Fibroblast of lung (primary cell): ENCODE results near the gene PRTN3.

Experiments
- EZH2 ChIP-seq: IDR thresholded peaks from 2 replicates; pipeline ENCODE4 v1.5.1; 2012; ENCODE audit warnings: low read length, control low read depth, mild to moderate bottlenecking; ENCODE audit errors: missing control alignments
- TF ChIP-seq, protein P1 (sequence below), 2 donors: IDR thresholded peaks in 1 of 2; conservative IDR thresholded peaks in 1 of 2; 1 replicate in 1 of 2; 2 replicates in 1 of 2; pipeline ENCODE4 v1.5.1; 2011 to 2012; ENCODE audit warnings: low read length in 2 of 2, control low read depth in 1 of 2, inconsistent platforms in 1 of 2, low read depth in 1 of 2, mild to moderate bottlenecking in 1 of 2

DNA sequence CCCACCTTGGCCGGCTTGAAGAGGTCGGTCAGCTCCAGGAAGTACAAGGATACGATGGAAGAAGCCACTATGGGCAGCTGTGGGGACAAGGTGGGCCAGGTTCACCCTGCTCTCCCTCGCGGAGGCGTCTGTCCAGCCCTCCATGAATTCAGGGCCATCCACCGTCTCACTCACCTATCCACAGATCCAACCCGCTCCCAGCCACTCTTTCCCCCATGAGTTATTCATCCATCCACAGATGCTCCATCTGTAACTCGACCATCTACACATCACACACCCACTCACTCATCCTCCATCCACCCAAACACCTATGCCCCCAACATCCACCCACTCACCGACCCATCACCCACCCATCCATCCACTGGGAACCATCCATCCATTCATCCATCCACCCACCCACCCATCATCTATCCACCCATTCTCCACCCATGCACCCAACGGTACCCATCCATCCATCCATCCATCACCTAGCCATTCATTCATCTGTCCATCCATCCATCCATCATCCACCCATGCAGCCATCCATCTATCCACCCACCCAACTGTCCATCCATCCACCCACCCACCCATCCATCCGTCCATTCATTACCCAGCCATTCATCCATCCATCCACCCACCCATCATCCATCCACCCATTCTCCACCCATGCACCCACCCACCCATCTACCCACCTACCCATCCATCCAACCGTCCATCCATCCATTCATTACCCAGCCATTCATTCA is 24.9 kb upstream of the PRTN3 start:
- TF ChIP-seq, protein P1, sequence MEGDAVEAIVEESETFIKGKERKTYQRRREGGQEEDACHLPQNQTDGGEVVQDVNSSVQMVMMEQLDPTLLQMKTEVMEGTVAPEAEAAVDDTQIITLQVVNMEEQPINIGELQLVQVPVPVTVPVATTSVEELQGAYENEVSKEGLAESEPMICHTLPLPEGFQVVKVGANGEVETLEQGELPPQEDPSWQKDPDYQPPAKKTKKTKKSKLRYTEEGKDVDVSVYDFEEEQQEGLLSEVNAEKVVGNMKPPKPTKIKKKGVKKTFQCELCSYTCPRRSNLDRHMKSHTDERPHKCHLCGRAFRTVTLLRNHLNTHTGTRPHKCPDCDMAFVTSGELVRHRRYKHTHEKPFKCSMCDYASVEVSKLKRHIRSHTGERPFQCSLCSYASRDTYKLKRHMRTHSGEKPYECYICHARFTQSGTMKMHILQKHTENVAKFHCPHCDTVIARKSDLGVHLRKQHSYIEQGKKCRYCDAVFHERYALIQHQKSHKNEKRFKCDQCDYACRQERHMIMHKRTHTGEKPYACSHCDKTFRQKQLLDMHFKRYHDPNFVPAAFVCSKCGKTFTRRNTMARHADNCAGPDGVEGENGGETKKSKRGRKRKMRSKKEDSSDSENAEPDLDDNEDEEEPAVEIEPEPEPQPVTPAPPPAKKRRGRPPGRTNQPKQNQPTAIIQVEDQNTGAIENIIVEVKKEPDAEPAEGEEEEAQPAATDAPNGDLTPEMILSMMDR (conservative IDR thresholded peaks at IDR 0.05 in 1 of 2, IDR thresholded peaks at IDR 0.05 in 1 of 2; ENCODE audit: low read depth in 1 of 2, low read length in 2 of 2), result no peak
- no peak for TF ChIP-seq EZH2
